Measurements from ENCODE around the gene ITPKB.
"Not testable (repeated sequence)": the region's sequence is repeated elsewhere in the genome, so short reads cannot be mapped to it uniquely, and the experiment has no call there.

- TF ChIP-seq, protein P1, sequence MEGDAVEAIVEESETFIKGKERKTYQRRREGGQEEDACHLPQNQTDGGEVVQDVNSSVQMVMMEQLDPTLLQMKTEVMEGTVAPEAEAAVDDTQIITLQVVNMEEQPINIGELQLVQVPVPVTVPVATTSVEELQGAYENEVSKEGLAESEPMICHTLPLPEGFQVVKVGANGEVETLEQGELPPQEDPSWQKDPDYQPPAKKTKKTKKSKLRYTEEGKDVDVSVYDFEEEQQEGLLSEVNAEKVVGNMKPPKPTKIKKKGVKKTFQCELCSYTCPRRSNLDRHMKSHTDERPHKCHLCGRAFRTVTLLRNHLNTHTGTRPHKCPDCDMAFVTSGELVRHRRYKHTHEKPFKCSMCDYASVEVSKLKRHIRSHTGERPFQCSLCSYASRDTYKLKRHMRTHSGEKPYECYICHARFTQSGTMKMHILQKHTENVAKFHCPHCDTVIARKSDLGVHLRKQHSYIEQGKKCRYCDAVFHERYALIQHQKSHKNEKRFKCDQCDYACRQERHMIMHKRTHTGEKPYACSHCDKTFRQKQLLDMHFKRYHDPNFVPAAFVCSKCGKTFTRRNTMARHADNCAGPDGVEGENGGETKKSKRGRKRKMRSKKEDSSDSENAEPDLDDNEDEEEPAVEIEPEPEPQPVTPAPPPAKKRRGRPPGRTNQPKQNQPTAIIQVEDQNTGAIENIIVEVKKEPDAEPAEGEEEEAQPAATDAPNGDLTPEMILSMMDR (IDR thresholded peaks at IDR 0.05; ENCODE audit: low read length) = not testable (repeated sequence)
- TF ChIP-seq EZH2 (IDR thresholded peaks at IDR 0.05; ENCODE audit: borderline replicate concordance, low read length) = not testable (repeated sequence)
Measured at GRCh38 chr1:226747519-226748263, 8.6 kb upstream of the ITPKB start.
